HG03175 (cell line): Measurements from ENCODE around the gene SNX30.

Experiments
- ATAC-seq: cut with Tn5 transposase; IDR thresholded peaks from one replicate; pipeline ENCODE4 v1.9.1; 2021; ENCODE audit warnings: mild to moderate bottlenecking, moderate library complexity; ENCODE audit not compliant: unreplicated experiment

Gene SNX30

GRCh38 chr9:112853882-112854585 is 103.5 kb downstream of the SNX30 start:
- no peak for ATAC-seq

GRCh38 chr9:112854657-112855056 is 104.1 kb downstream of the SNX30 start:
- no peak for ATAC-seq

DNA sequence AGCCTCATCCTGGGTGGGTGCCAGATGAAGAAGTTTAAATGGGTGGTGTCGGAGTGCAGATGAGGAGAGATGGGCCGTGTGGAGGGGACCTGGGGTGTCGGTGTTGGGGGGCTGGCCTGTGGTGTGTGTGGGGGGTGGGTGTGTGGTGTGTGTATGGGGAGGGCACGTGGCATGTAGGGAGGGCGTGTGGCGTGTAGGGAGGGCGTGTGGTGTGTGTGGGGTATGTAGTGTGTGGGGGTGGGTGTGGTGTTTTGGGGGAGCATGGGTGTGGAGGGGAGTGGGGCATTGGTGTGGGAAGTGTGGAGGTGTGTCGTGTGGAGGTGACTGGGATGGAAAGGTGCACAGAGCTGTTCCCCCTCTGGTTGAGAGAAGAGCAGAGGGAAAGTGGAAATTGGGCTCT is 105.6 kb downstream of the SNX30 start:
- no peak for ATAC-seq

DNA sequence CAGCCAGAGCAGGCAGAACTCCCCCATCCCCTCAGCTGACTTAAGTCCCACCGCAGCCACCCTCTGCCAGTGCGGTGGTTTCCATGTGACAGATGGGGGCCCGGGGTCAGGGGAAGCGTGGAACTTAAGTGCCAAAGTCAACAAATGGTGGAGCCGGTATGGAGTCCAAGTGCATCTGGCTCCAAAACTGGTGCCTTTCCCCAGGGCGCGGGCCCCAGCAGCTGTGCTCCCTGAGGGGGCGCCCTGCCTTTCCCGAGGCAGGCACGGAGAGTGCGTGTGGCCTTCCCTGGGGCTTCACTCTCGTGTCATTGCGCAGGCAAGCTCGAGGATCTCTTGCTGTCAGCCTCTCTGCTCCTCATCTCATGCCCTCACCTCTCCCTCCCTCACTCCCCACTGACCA is 106.3 kb downstream of the SNX30 start:
- ATAC-seq: no peak

GRCh38 chr9:112858005-112858404 is 107.4 kb downstream of the SNX30 start:
- ATAC-seq: no peak

DNA sequence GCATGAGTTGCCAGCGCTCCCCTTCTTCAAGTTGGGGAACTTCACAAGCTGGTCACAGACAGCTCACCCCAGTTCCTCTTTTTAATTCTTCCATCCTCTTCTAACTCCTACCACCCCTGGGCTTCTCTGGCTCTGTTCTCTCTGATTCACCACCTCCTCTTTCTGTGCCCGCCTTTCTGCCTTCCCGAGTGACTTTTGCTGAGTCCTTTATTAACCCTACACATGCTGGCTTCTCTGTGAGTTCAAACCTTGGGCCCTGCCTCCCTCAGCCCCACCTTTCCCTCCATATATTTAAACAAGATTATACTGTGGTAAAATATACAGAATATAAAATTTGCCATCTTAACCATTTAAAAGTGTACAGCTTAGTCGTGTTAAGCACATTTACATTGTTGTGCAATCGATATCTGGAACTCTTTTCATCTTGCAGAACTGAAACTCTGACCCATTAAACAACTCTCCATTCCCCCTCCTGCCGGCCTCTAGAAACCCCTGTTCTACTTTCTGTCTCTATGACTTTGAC is 108.1 kb downstream of the SNX30 start:
- ATAC-seq: peak; percentile 74

DNA sequence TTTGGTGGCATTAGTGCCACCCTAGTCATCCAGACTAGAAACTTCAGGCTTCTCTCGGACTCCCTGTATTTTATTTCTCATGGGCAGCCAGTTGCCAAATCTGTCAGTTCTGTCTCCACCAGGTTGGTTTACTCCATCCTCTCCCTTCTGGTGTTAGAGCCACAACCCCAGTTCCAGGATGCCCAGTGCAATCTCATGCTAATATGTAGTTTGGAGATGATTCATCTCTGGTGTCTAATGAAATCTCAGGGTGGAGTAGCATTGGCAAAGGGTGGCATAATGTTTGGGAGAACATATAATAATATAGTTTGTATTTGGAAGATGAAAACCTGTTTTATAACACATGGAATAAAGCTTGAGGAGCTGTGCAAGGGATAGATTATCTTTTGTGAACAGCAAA is 109.9 kb downstream of the SNX30 start:
- no peak for ATAC-seq

DNA sequence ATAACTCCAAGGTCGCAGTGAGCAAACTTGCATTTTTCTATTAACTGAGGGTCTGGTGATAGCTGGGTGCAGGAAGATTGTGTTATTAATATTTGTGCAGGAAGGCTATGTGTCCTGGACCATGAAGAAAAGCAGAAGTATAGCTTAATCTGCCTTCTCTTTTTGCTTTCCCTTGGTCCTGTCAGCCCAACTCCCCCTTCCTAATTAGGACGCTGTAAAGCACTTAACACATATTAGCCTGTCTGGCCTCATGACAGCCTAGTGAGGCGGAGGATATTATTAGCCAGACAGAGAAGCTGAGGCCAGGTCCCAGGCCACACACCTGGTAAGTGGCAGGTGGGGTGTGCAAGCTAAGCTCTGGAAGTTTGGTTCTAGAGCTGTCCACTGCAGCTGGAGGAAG is 110.6 kb downstream of the SNX30 start:
- no peak for ATAC-seq

DNA sequence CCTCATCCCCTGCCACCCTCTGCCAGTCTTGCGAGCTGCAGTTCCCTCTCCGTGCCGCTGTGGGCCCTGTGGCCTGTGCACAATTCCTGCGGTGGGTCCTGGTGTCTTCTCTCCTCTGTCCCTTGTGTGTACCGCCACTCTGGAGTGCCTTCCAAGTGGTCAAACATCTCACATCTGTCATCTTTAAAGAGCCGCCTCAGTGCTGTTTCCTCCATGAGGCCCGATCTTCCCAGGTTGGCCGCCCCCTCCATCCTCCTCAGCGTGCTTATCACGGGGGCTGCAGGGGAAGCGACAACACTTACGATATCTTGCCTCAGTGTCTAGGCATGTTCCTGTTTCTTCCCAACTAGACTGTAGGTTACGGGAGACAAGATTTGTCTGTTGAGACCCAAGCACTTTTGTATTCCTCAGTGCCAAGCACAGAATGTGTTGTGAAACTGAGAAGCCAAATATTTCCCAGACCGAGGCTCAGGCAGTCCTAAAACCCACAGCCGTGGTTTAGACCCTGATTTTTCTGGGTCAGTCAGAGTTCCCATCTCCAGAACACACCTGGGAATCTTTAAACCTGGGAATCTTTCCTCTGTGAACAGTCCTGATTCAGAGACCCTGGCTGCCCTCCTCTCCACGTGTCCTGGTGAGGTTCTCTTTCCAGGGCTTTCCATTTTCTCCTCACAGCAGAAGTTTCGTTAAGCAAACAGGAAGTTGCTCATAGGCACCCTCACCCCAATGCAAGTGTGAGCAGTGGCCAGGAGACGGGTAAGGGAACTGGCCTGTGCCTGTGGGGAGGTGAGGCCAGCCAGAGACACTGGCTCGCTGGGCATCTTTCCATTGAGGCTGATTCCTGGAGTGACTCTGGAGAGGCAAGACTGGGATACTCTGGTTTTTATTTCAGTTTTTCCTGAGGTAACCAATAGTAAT is 111.3 kb downstream of the SNX30 start:
- no peak for ATAC-seq

DNA sequence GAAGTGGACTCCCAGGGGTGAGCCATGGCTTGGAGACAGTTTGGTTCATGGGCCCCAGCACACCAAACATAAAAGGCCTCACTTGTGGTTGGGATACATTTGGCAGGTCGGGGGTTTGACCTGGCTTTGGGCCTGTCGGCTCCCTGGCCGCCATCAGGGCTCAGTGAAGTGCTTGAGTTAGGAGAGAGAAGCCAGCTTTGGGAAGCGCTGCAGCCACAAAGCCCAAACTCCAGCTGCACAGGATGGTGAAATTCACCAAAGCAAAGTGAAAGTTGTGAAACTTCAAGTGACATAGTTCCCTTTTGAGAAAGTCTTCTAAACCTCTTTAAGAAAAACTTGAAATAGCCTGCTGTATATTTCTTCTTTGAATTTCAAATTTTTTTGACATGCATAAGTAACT is 112.7 kb downstream of the SNX30 start:
- no peak for ATAC-seq

- no peak for ATAC-seq
Observed at GRCh38 chr9:112863746-112864145, 113.2 kb downstream of the SNX30 start.

DNA sequence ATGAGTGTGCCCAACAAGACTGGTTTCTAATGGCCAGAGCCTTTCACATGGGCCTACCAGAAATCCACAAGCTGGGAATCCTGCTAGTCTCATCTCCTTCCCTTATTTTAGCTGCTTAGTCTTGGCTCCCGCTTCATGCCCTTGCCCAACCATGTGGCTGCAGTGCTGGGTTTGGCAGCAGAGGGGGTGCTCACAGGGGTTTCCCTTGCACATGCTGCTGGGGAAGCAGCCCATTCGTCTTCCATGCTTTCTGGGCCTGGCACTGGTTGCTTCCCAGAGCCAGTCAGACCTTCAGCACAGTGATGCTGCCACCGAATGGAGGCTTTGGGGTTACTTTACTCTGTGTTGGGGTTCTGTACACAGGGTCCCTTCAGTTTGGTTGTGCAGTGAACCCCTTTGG is 113.8 kb downstream of the SNX30 start:
- ATAC-seq: no peak

DNA sequence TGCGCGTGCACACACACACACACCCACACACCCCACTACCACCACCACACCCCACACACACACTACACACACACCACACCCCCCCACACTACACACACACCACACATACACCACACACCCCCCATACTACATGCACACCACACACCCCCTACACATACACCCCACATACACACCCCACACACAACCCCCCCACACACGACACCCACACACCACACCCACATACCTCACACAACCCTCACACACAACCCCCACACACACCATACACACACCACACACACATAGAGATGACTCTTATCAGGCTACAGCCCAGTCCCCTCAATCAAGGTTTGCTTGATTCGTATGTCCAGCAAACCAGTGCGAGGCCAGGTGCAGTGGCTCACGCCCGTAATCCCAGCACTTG is 114.4 kb downstream of the SNX30 start:
- no peak for ATAC-seq

- no peak for ATAC-seq
Observed at GRCh38 chr9:112866662-112867274, 116.2 kb downstream of the SNX30 start.

DNA sequence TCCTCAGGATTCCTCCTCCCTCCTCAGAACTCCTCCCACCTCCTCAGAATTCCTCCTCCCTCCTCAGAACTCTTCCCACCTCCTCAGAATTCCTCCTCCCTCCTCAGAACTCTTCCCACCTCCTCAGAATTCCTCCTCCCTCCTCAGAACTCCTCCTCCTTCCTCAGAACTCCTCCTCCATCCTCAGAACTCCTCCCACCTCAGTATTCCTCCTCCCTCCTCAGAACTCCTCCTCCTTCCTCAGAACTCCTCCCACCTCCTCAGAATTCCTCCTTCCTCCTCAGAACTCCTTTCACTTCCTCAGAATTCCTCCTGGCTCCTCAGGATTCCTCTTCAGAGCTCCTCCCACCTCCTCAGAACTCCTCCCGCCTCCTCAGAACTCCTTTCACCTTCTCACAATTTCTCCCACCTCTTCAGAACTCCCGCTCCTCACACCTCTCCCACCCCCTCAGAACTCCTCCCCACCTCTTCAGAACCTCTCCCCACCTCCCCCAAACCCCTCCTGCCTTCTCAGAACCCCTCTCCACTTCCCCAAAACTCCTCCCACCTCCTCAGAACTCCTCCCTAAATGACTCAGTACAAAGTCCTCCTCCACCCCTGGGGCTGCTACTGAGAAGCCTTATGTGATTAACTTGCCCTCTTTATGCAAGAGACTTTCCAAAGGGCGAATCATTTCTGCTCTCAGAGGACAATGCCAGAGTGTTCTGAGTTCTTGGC is 116.9 kb downstream of the SNX30 start:
- no peak for ATAC-seq

- no peak for ATAC-seq
Observed at GRCh38 chr9:112868461-112868860, 117.9 kb downstream of the SNX30 start.

DNA sequence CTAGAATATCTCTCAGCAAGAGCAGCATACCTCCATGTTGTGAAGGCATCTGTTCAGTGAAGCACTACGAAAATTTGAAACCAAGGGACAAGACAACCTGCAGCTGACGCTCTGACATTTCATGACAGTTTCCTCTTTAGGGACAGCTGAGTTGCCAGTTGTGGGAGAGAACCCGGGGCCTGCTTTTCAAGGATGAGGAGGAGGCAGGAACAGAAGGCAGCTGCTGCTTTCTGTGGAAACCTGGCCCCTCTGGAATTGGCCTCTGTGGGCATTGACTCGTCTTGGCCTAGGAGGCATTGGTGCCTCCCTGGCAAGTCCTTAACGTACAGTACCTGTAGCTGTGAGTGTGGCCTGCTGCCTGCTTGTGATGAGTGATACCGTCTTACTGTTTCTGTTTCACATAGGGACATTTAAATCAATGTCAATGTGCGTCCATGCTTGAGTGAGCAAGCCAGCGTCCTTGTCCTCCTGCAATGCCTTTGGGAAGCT is 118.5 kb downstream of the SNX30 start:
- ATAC-seq: no peak

DNA sequence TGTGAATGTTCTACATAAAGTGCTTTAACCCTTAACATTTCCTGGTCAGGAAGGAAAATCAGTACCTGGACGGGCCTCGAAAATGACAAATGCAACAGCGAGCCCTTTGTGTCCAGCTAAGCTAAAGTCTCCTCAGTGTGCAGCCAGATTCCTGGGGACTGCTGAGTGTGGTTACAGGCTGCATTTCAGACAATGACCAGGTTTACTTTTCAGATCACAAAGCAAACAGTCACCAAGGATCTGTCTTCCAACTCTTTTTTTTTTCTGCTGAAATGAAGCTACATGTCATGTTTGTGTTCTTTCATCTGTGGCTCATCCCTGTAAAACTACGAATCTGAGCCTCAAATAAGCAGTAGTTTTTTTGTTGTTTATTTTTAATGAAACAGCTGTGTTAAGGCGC is 119.4 kb downstream of the SNX30 start:
- no peak for ATAC-seq

DNA sequence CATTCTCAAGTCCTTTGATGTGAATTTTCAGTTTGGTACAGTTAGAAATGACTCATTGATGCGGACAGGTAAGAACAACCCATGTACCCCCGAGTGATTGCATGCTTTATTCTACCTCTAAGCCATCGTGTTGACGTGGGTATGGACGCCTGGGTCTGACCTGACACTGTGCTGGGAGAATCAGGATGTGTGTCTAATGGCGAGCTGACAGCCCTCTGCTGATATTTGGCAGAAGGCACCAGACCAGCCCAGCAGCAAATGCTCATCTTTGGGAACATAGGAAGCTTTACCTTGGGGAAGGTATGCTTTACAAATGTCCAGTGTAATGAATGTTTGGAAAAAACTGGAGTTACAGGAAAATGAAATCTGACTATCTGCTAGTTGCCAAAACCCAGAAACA is 120.0 kb downstream of the SNX30 start:
- no peak for ATAC-seq

DNA sequence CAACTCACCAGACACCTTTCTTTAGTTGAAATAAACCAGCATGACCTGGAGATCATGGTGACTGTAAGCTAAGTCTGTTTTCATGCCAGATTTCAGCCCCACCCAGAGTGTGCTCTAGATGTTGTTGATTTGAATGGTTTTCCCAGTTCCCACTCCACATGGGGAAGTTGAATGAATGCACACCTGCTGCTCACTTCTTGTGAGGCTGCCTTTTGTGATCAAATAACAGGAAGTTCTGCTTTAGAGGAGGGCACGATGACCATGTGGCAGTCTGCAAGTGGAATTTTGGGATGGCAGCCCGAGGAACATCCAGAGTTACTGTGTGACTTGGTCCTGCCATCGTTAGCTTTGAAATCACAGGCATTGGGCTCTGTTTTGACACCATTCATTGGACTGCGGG is 121.5 kb downstream of the SNX30 start:
- ATAC-seq: no peak
